Muscle layer of duodenum (tissue), 2 donors: ENCODE measurements around the gene PAX5.

Source experiments
- H3K27ac ChIP-seq: one replicate; pipeline ENCODE4 v1.7.0; 2013; ENCODE audit warnings: mild to moderate bottlenecking, low read length
- H3K27me3 ChIP-seq: one replicate; pipeline ENCODE4 v1.7.0; 2013; ENCODE audit warnings: low read depth, mild to moderate bottlenecking, control low read depth, low read length
- H3K36me3 ChIP-seq, 2 donors: one replicate each; pipeline ENCODE4 v1.7.0; 2013; ENCODE audit warnings: low read length in 2 of 2, control low read depth in 1 of 2, mild to moderate bottlenecking in 1 of 2; ENCODE audit not compliant: insufficient read depth in 2 of 2, control insufficient read depth in 1 of 2
- H3K4me1 ChIP-seq, 2 donors: one replicate each; pipeline ENCODE4 v1.7.0; 2013; ENCODE audit warnings: low read length in 2 of 2, mild to moderate bottlenecking in 2 of 2, control low read depth in 1 of 2, moderate library complexity in 1 of 2; ENCODE audit not compliant: insufficient read depth in 2 of 2, control insufficient read depth in 1 of 2
- H3K4me3 ChIP-seq, 2 donors: one replicate each; pipeline ENCODE4 v1.7.0; 2013; ENCODE audit warnings: low read length in 2 of 2, low read depth in 1 of 2, mild to moderate bottlenecking in 1 of 2
- H3K9me3 ChIP-seq, 2 donors: one replicate each; pipeline ENCODE4 v1.7.0; 2013; ENCODE audit warnings: low read length in 2 of 2, control low read depth in 1 of 2, mild to moderate bottlenecking in 1 of 2; ENCODE audit not compliant: control insufficient read depth in 1 of 2
- donor health status: healthy.

Gene PAX5

DNA sequence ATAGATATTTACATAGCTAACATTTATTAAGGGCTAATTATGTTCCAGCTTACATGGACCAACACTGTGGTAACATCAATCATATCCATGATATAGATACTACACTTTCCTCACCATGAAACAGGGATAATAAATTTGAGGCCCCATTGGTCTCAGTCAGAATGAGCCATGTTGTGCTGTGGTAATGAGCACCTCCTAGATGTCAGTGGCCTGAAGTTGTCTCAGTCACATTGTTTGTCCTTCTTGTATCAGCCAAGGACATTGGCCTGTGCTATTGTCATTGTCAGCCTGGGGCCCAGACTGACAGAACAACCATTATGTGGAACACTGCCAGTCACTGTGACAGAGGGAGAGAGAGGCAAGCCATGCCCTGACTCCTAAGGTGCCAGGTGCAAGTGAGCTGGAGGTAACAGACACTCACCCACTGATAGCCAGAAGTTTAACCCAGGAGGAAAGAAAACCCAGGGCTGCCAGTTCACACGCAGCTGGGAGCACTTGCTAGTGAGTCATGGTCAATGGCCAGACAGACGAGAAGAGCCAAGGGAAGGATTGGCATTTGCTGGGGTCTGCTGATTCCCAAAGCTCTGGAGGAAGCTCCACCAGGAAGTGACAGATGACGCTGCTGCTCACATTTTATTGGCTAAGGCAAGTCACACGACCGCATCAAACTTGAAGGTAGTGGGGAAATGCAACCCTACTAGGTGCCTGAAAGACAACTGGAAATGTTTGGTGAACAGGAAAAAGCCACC, 237.2 kb downstream of the PAX5 start:
- Histone ChIP-seq H3K27me3 (no peaks in the 10 kb centered on the region), H3K4me3 (no peak overlapping the region), H3K27ac (no peak overlapping the region), H3K9me3 (peaks cover 6 to 12% of the 10 kb centered on the region in 2 donors), H3K4me1 (no peaks in the 10 kb centered on the region), H3K36me3 (no peaks in the 10 kb centered on the region)

DNA sequence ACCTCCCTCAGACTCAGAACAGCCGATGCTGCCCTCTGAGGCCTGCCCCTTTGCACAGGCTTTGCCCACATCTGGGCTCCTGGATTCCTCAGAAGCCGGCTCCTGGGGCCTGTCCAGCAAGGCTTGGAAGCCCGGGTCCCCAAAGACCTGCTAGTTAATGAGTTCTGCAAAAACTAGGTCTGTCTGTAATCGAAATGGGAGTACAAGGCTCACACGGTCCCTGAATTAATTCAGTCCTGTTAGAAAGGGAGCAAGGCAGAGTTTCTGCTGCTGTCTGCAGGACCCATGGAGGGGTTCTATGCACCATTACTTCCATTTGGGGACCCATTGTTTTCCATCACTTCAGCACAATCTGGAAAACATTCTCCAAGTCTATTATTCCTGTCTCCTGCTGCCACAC, 239.6 kb downstream of the PAX5 start:
- Histone ChIP-seq H3K27me3 (no peaks in the 10 kb centered on the region), H3K4me3 (no peak overlapping the region), H3K4me1 (no peaks in the 10 kb centered on the region), H3K9me3 (peaks cover 6 to 12% of the 10 kb centered on the region in 2 donors), H3K36me3 (no peaks in the 10 kb centered on the region), H3K27ac (no peak overlapping the region)

DNA sequence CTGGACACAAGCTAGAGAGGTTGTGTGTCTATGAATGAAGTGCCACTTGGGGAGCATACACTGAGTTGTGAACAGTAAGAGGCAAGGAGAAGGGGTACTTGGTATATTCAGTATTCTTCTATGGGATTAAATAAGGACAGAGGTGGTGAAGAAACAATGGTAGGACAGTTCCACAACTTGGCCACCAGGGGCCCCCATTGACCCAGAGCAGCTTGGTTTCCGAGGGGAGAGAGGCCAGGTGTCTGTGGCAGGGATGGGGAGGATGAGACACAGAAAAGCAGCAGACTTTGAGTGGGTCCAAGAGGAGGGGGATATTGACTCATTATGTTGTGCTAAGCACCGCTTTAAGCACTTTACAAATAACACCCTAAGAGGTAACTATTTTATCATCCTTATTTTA, 240.8 kb downstream of the PAX5 start:
- Histone ChIP-seq H3K4me3 (peak overlapping the region in 1 of 2 donors; percentile 11), H3K27ac (no peak overlapping the region), H3K9me3 (peaks cover 6 to 12% of the 10 kb centered on the region in 2 donors), H3K36me3 (no peaks in the 10 kb centered on the region), H3K27me3 (no peaks in the 10 kb centered on the region), H3K4me1 (no peaks in the 10 kb centered on the region)

DNA sequence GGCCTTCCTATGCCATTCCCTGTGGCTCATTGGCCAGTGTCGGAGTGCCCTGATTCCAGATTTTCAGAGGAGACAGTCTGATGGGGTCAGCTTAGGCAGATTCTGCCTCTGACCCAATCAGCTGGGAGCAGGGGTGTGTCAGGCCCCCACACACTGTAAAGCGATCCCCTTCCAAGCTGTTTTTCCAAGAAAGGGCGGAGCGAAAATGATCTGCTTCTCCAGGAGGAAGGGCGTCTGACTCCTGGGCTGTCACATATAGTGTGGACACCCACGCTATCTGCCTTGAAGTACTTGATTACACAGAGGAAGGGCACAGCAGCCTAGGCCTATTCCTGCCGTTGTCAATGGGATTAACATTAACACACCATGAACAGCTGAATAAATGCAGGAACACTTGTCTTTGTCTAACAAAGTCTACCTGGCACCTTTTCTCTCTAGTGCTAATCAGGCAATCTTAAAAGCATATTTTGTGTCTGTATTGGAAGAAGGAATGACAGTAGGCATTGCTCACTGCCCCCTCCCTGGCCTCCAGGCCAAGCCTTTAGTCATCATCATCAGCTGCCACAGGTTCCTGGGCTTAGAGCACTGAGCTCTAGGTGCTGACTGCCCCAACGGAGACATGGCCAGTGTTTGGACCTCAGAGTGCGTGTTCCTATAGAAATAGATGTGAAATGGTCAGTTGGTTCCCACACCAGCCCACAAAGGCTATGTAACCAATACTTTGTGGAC, 242.7 kb downstream of the PAX5 start:
- H3K27me3 ChIP-seq = no peaks in the 10 kb centered on the region
- H3K9me3 ChIP-seq = peaks cover 6 to 12% of the 10 kb centered on the region in 2 donors
- H3K36me3 ChIP-seq = no peaks in the 10 kb centered on the region
- H3K4me1 ChIP-seq = no peaks in the 10 kb centered on the region
- H3K27ac ChIP-seq = no peak overlapping the region
- no peak overlapping the region for H3K4me3 ChIP-seq

DNA sequence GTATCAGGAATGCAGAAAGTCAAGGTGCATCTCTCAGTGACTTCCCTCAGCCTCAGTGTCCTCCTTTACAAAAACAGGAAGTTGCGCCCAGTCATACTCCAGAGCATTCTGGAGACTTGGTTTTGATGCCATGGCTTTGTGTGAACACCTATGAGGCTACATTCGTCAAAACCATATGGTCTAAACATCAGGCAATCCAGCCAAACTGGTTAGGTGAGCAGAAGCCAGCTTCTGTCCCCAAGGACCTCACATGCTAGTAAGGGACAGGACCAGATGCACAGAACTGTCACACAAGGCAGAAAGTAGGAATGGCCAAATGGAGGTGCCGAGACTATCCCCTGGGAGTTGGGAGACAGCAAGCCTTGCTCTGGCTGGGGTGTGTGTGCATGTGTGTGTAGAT, 244.2 kb downstream of the PAX5 start:
- no peaks in the 10 kb centered on the region for H3K4me1 ChIP-seq
- no peak overlapping the region for H3K4me3 ChIP-seq
- H3K27me3 ChIP-seq = no peaks in the 10 kb centered on the region
- no peaks in the 10 kb centered on the region for H3K36me3 ChIP-seq
- no peak overlapping the region for H3K27ac ChIP-seq
- H3K9me3 ChIP-seq = peaks cover 6 to 12% of the 10 kb centered on the region in 2 donors

DNA sequence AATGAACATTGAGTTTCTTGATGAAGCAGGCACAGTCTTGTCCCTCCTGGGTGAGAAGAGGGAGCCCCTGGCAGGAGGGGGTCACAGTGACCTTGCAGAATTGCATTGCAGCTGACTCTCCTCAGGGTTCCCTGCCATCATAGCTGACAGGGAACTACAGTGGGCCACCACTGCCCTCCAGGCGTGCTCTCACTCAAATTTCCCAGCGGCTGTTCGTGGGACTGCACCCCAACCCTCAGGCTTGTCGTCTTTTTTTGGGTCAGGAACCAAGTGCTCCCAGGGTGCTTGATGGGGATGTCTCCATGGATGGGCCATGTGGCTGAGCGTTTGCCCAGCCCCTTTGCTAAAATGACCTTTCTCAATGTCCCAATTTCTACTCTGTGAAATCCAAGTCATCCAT, 245.5 kb downstream of the PAX5 start:
- H3K36me3 ChIP-seq = no peaks in the 10 kb centered on the region
- no peak overlapping the region for H3K27ac ChIP-seq
- H3K27me3 ChIP-seq = no peaks in the 10 kb centered on the region
- no peaks in the 10 kb centered on the region for H3K4me1 ChIP-seq
- peaks cover 5 to 6% of the 10 kb centered on the region in 2 donors for H3K9me3 ChIP-seq
- H3K4me3 ChIP-seq = no peak overlapping the region

GRCh38 chr9:36787709-36788108, 246.4 kb downstream of the PAX5 start:
- Histone ChIP-seq H3K36me3 (no peaks in the 10 kb centered on the region), H3K9me3 (no peaks in the 10 kb centered on the region)

More at GRCh38 chr9:36787709-36788108, 246.4 kb downstream of the PAX5 start:
- Histone ChIP-seq H3K4me1 (no peaks in the 10 kb centered on the region), H3K27me3 (no peaks in the 10 kb centered on the region), H3K4me3 (no peak overlapping the region), H3K27ac (no peak overlapping the region)
